Measurements from ENCODE around the gene RCOR3.
"Not testable (repeated sequence)": the region's sequence is repeated elsewhere in the genome, so short reads cannot be mapped to it uniquely, and the experiment has no call there.

The RCOR3 gene

GRCh38 chr1:211340622-211341507, 81.7 kb downstream of the RCOR3 start:
- Histone ChIP-seq H3K4me1 (ENCODE audit: control insufficient read depth, insufficient read depth, low read length) (no peaks in the 10 kb centered on the region), H3K27me3 (ENCODE audit: control insufficient read depth, insufficient read depth, low read length) (no peaks in the 10 kb centered on the region), H3K4me3 (ENCODE audit: low read length) (no peak overlapping the region), H3K36me3 (ENCODE audit: control insufficient read depth, insufficient read depth, low read length) (no peaks in the 10 kb centered on the region), H3K27ac (ENCODE audit: low read depth, low read length) (no peak overlapping the region), H3K9ac (ENCODE audit: low read length) (no peak overlapping the region)

GRCh38 chr1:211341999-211342398, 82.8 kb downstream of the RCOR3 start:
- Histone ChIP-seq H3K4me3 (ENCODE audit: low read length) (no peak overlapping the region), H3K9ac (ENCODE audit: low read length) (no peak overlapping the region), H3K4me1 (ENCODE audit: control insufficient read depth, insufficient read depth, low read length) (no peaks in the 10 kb centered on the region), H3K27ac (ENCODE audit: low read depth, low read length) (no peak overlapping the region), H3K27me3 (ENCODE audit: control insufficient read depth, insufficient read depth, low read length) (no peaks in the 10 kb centered on the region), H3K36me3 (ENCODE audit: control insufficient read depth, insufficient read depth, low read length) (no peaks in the 10 kb centered on the region)

GRCh38 chr1:211343607-211344006, 84.4 kb downstream of the RCOR3 start:
- Histone ChIP-seq H3K9ac (ENCODE audit: low read length) (no peak overlapping the region), H3K4me3 (ENCODE audit: low read length) (no peak overlapping the region), H3K27me3 (ENCODE audit: control insufficient read depth, insufficient read depth, low read length) (no peaks in the 10 kb centered on the region), H3K36me3 (ENCODE audit: control insufficient read depth, insufficient read depth, low read length) (no peaks in the 10 kb centered on the region), H3K27ac (ENCODE audit: low read depth, low read length) (no peak overlapping the region), H3K4me1 (ENCODE audit: control insufficient read depth, insufficient read depth, low read length) (no peaks in the 10 kb centered on the region)

GRCh38 chr1:211344152-211344618, 85.0 kb downstream of the RCOR3 start:
- Histone ChIP-seq H3K9ac (ENCODE audit: low read length) (no peak overlapping the region), H3K4me1 (ENCODE audit: control insufficient read depth, insufficient read depth, low read length) (no peaks in the 10 kb centered on the region), H3K36me3 (ENCODE audit: control insufficient read depth, insufficient read depth, low read length) (no peaks in the 10 kb centered on the region), H3K27ac (ENCODE audit: low read depth, low read length) (no peak overlapping the region), H3K27me3 (ENCODE audit: control insufficient read depth, insufficient read depth, low read length) (no peaks in the 10 kb centered on the region), H3K4me3 (ENCODE audit: low read length) (no peak overlapping the region)

GRCh38 chr1:211345719-211346118, 86.6 kb downstream of the RCOR3 start:
- H3K27me3 ChIP-seq (ENCODE audit: control insufficient read depth, insufficient read depth, low read length), result no peaks in the 10 kb centered on the region
- no peak overlapping the region for H3K27ac ChIP-seq (ENCODE audit: low read depth, low read length)
- no peak overlapping the region for H3K9ac ChIP-seq (ENCODE audit: low read length)
- H3K4me3 ChIP-seq (ENCODE audit: low read length), result no peak overlapping the region
- H3K36me3 ChIP-seq (ENCODE audit: control insufficient read depth, insufficient read depth, low read length), result no peaks in the 10 kb centered on the region
- H3K4me1 ChIP-seq (ENCODE audit: control insufficient read depth, insufficient read depth, low read length), result no peaks in the 10 kb centered on the region

- Histone ChIP-seq H3K4me1 (ENCODE audit: control insufficient read depth, insufficient read depth, low read length) (no peaks in the 10 kb centered on the region), H3K27me3 (ENCODE audit: control insufficient read depth, insufficient read depth, low read length) (no peaks in the 10 kb centered on the region), H3K36me3 (ENCODE audit: control insufficient read depth, insufficient read depth, low read length) (no peaks in the 10 kb centered on the region), H3K27ac (ENCODE audit: low read depth, low read length) (no peak overlapping the region), H3K4me3 (ENCODE audit: low read length) (no peak overlapping the region), H3K9ac (ENCODE audit: low read length) (no peak overlapping the region)
These were observed 88.1 kb downstream of the RCOR3 start for GRCh38 chr1:211347077-211347844.

- Histone ChIP-seq H3K4me3 (ENCODE audit: low read length) (no peak overlapping the region), H3K4me1 (ENCODE audit: control insufficient read depth, insufficient read depth, low read length) (no peaks in the 10 kb centered on the region), H3K27me3 (ENCODE audit: control insufficient read depth, insufficient read depth, low read length) (no peaks in the 10 kb centered on the region), H3K27ac (ENCODE audit: low read depth, low read length) (no peak overlapping the region), H3K36me3 (ENCODE audit: control insufficient read depth, insufficient read depth, low read length) (no peaks in the 10 kb centered on the region), H3K9ac (ENCODE audit: low read length) (no peak overlapping the region)
These were observed 89.4 kb downstream of the RCOR3 start for GRCh38 chr1:211348547-211348946.

- H3K4me1 ChIP-seq (ENCODE audit: control insufficient read depth, insufficient read depth, low read length), result no peaks in the 10 kb centered on the region
- H3K9ac ChIP-seq (ENCODE audit: low read length), result no peak overlapping the region
- no peaks in the 10 kb centered on the region for H3K27me3 ChIP-seq (ENCODE audit: control insufficient read depth, insufficient read depth, low read length)
- H3K36me3 ChIP-seq (ENCODE audit: control insufficient read depth, insufficient read depth, low read length), result peaks cover 8% of the 10 kb centered on the region
- no peak overlapping the region for H3K4me3 ChIP-seq (ENCODE audit: low read length)
- H3K27ac ChIP-seq (ENCODE audit: low read depth, low read length), result no peak overlapping the region
These were observed 90.6 kb downstream of the RCOR3 start for GRCh38 chr1:211349741-211350140.

GRCh38 chr1:211352055-211352454, 92.9 kb downstream of the RCOR3 start:
- not testable (repeated sequence) for H3K9ac ChIP-seq (ENCODE audit: low read length); H3K4me3 ChIP-seq (ENCODE audit: low read length); H3K27ac ChIP-seq (ENCODE audit: low read depth, low read length); H3K4me1 ChIP-seq (ENCODE audit: control insufficient read depth, insufficient read depth, low read length); H3K27me3 ChIP-seq (ENCODE audit: control insufficient read depth, insufficient read depth, low read length)
- peaks cover 18% of the 10 kb centered on the region for H3K36me3 ChIP-seq (ENCODE audit: control insufficient read depth, insufficient read depth, low read length)

GRCh38 chr1:211352465-211352864, 93.3 kb downstream of the RCOR3 start:
- peaks cover 19% of the 10 kb centered on the region for H3K36me3 ChIP-seq (ENCODE audit: control insufficient read depth, insufficient read depth, low read length)
- no peak overlapping the region for H3K9ac ChIP-seq (ENCODE audit: low read length)
- no peak overlapping the region for H3K27ac ChIP-seq (ENCODE audit: low read depth, low read length)
- H3K4me1 ChIP-seq (ENCODE audit: control insufficient read depth, insufficient read depth, low read length), result no peaks in the 10 kb centered on the region
- H3K27me3 ChIP-seq (ENCODE audit: control insufficient read depth, insufficient read depth, low read length), result no peaks in the 10 kb centered on the region
- H3K4me3 ChIP-seq (ENCODE audit: low read length), result no peak overlapping the region

GRCh38 chr1:211352985-211353515, 93.9 kb downstream of the RCOR3 start:
- Histone ChIP-seq H3K9ac (ENCODE audit: low read length) (no peak overlapping the region), H3K4me3 (ENCODE audit: low read length) (no peak overlapping the region), H3K4me1 (ENCODE audit: control insufficient read depth, insufficient read depth, low read length) (no peaks in the 10 kb centered on the region), H3K27ac (ENCODE audit: low read depth, low read length) (no peak overlapping the region), H3K27me3 (ENCODE audit: control insufficient read depth, insufficient read depth, low read length) (no peaks in the 10 kb centered on the region), H3K36me3 (ENCODE audit: control insufficient read depth, insufficient read depth, low read length) (peaks cover 19% of the 10 kb centered on the region)

GRCh38 chr1:211353562-211354212, 94.5 kb downstream of the RCOR3 start:
- Histone ChIP-seq H3K4me1 (ENCODE audit: control insufficient read depth, insufficient read depth, low read length) (no peaks in the 10 kb centered on the region), H3K27me3 (ENCODE audit: control insufficient read depth, insufficient read depth, low read length) (no peaks in the 10 kb centered on the region), H3K9ac (ENCODE audit: low read length) (no peak overlapping the region), H3K36me3 (ENCODE audit: control insufficient read depth, insufficient read depth, low read length) (peaks cover 19% of the 10 kb centered on the region), H3K27ac (ENCODE audit: low read depth, low read length) (no peak overlapping the region), H3K4me3 (ENCODE audit: low read length) (no peak overlapping the region)
